Stimulated activated CD4-positive, alpha-beta T cell treated with anti-CD3 and anti-CD28 coated beads, Interleukin-1b, Interleukin-23, amount 100 ng/mL, for 4 hours (primary cell): ENCODE results near the gene EIF4G1.

Experiments used
- DNase-seq, 2 donors: peaks; one replicate each; pipeline ENCODE4 v3.0.0-alpha.2; 2020; ENCODE audit warnings: low read depth in 2 of 2

Gene EIF4G1

GRCh38 chr3:184352149-184352785, 37.9 kb downstream of the EIF4G1 start:
- DNase-seq: no peak

GRCh38 chr3:184352897-184353545, 38.6 kb downstream of the EIF4G1 start:
- DNase-seq: no peak

DNA sequence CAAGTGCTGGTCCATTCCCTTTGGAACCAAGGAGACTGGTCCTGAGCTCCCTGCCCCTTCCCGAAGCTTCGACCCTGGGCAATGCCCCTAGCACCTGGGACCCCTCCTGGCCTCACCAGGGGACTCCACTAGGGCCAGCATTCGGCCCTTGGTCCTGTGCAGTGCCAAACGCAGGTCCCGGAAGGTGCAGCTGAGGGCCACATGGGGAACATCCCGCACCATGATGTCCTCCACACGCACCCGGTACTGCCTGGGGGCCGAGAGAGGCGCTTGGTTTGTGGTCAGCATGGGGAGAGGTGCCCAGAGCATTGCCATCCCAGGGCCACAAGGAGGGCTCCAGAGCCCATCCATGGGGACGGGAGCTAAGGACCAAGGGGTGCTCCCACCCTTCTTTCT, 39.1 kb downstream of the EIF4G1 start:
- DNase-seq: no peak

- peak; percentile 63 to 69 for DNase-seq
These were observed 39.8 kb downstream of the EIF4G1 start for GRCh38 chr3:184354121-184354728.

DNA sequence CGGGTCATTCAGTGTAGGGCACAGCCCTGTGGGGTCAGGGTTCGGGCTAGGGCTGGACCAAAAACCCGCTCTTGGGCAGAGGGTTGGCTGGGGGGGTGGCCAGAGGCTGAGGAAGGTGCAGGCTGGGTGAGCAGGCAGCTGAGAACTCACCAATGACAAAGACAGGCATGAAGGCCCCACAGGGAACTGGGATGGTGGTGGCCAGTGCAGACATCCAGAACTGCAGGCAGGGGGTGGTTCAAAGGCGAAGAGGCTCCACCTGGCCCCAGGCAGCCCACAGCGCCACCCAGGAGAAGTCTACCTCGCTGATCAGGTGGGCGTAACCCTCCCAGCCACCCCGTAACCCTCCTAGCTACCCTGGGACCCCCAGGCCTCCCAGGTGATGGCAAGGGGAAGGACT, 40.3 kb downstream of the EIF4G1 start:
- no peak for DNase-seq

DNA sequence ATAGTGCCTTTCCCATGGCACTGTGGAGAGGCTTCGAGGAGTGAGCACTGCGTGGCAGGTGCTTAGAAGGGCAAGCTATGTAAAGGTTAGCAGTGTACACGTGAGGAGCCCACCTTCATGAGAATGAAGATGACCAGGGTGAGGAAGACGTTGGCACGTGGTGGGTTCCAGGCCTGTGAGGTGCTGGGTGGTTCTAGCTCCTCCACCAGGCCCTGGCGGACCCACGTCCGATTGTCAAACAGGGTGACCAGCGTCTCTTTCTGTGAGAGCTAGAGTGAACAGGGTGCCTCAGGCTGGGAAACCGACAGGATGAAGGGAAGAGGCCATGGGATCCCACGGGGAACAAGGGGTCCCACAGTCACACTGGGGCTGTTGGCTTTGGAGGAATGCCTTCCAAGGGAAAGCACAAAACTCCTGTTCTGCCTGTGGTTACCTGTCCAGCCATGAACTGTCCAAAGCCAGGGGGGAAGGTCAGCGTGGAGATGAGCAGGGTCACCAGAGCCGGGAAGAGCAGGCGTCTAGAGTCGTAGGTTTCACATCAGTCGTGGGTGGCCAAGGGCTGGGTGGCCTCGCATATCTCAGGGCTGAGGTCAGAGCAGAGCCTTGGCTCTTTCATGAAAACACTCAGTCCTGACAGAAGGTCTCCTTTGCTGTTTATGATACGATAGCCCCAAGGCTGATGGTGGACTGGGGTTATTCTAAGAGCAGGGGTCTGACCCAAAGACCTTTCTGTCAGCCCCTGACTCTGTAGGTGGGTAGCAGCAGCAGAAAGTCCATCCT, 41.0 kb downstream of the EIF4G1 start:
- DNase-seq: no peak

- DNase-seq: no peak
These were observed 43.1 kb downstream of the EIF4G1 start for GRCh38 chr3:184357248-184358123.

GRCh38 chr3:184358124-184358767, 43.8 kb downstream of the EIF4G1 start:
- no peak for DNase-seq

DNA sequence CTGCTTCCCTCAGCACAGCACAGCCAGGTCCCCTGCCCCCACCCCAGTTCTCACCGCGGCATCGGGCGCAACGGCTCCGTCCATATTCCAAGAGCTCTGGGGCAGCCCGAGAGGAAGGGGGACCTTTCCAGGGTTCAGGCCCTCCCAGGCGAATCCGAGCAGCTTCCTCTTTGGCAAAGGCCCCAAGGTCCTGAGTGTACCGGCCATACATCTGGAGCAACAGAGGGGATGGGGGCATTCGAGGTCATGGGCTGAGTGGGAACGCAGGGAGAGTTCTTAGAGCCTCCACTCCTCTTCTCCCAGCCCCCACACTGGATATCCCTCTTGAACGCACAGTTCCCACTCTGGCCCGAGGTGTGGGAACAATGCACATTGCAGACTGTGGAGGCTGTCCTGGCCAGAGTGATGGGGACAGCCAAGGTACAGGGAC, 44.5 kb downstream of the EIF4G1 start:
- no peak for DNase-seq

DNA sequence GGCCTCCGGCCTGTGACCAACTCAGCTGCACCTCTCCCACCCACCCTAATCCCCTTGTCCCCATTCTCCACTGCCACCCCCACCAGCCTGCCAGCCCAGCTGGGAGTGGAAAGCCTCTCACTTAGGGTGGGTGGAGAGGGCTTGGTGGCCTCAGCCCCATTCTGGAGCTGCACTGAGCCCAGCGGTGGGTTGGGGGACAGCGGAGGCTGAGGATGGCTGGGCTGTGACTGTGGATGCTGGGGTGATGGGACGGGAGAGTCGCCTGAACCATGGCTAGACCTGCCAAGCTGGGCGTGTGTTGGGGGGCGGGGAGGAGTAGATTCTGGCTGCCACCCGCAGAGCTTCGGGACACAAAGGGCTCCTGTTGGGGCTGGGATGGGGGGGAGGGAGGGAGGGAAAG, 45.2 kb downstream of the EIF4G1 start:
- no peak for DNase-seq

DNA sequence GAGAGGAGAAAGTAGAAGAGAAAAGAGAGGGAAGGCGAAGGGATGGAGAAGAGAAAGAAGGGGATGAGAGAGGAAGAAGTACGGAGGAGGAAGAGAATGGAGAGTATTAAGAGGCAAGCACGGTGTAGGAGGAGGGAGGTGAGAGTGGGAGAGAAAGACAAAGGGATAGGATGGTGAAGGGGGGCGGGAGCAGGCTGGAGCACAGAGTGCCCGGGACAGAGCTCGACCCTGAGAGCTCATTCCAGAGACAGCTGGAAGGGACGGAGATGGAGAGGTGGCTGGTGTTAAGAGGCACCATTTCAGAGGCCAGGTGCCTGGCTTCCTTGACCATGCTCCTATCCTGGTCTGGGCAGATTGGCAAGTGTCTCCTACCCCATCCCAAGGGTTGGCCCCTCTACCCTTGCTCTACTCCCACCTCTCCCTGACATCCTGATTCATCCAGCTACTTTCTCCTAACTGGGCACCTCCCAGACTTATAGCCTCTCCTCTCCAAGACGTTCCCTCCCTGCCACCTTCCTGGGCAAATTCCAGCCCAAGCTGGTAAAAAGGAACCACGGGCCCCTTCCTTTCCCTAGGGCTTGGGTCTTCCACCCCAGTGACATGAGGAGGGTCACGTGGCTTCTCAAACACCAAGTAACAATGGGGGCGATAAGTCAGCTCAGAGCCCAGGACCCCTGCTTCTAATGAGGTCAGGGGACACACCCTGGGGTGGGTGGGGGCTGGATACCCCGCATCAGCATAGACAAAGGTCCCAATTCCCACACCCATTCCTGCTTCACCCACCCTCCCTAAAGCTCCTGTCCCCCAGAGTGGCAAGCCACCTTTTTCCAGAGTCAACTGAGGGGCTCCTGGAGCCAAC, 45.9 kb downstream of the EIF4G1 start:
- DNase-seq: no peak

DNA sequence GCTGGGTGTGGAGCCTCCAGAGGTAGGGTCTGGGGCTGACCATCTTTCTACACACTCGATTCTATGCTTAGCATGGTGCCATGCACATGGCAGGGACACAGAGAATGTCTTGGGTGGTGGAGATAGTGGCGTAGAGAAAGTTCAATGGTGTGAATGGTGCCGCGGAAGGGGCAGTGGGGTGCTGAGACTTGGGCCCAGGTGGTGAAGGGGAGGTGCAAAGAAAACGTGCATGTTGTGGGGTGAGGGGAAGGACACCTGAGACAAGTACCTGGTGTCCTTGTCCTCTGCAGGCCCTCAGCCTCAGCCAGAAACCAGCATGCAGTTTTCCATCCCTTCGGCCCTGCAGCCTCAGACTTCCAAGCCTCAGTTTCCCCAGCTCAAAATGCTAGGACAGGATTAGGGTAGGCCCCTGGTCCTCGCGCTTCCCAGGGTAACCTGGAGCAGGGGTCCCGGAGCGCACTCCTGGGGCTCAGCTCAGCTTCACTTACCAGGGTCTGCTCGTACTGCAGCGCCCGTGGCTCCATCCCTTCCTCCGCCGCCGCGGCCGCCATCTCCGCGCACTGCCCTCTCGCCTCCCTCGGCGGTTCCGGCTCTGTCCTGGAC, 46.6 kb downstream of the EIF4G1 start:
- no peak for DNase-seq

GRCh38 chr3:184361532-184361931, 47.1 kb downstream of the EIF4G1 start, which contains the start of the genes CLCN2 and POLR2H:
CLCN2 (minus strand) TSS chr3:184361605; CDS start chr3:184361479, 126 bp downstream.
POLR2H (plus strand) TSS chr3:184361710; CDS start chr3:184363493, 1,783 bp downstream.
- peak in 1 of 2 donors; percentile 53 for DNase-seq

DNA sequence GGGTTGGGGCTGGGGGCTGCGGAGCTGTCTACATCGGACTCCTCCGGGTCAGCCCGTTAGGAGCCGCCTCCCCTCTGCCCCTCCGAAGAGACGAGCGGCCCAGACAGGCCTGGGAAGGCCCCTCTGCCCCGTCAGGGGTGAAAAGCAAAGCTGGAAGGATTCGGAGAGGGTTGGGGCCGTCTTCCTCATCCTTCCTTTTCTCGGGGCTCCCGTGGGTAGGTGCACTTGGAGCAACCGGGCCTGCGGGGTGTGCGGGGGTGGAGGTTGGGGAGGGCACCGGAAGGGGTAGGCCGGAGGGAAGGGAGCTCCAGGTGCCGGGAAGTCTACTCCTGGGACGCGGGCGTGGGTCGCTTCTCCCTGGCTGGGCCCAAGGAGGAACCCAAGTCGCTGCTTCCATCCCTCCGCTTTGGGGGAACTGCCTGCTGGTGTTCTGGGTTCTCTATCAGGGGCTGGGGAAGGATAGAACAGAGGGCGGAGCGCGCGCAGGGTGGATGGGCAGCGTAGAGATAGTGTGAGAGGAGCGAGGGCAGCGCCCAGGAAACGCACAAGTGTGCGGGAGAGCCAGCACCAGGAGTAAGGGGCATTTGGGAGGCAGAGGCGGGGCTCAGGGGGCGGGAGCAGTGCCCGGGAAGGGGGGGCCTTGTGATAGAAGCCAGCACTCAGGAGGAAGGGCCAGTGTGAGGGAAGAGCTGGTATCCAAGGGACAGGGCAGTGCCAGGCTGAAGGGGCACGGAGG, 47.7 kb downstream of the EIF4G1 start:
- DNase-seq: peak in 1 of 2 donors; percentile 41

- peak; percentile 84 to 86 for DNase-seq
These were observed 48.5 kb downstream of the EIF4G1 start for GRCh38 chr3:184362668-184363546.

- no peak for DNase-seq
These were observed 52.3 kb downstream of the EIF4G1 start for GRCh38 chr3:184366619-184367289.

GRCh38 chr3:184368116-184368515, 53.7 kb downstream of the EIF4G1 start:
- no peak for DNase-seq
